ENCODE data around the gene ZBTB1.

DNA sequence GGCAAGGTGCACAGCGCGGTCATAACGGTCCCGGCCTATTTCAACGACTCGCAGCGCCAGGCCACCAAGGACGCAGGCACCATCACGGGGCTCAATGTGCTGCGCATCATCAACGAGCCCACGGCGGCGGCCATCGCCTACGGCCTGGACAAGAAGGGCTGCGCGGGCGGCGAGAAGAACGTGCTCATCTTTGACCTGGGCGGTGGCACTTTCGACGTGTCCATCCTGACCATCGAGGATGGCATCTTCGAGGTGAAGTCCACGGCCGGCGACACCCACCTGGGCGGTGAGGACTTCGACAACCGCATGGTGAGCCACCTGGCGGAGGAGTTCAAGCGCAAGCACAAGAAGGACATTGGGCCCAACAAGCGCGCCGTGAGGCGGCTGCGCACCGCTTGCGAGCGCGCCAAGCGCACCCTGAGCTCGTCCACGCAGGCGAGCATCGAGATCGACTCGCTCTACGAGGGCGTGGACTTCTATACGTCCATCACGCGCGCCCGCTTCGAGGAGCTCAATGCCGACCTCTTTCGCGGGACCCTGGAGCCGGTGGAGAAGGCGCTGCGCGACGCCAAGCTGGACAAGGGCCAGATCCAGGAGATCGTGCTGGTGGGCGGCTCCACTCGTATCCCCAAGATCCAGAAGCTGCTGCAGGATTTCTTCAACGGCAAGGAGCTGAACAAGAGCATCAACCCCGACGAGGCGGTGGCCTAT lies 36.8 kb downstream of the ZBTB1 start:
- TF ChIP-seq POLR2A (IDR thresholded peaks at IDR 0.05) (no peak), POLR2AphosphoS5 (IDR thresholded peaks at IDR 0.05) (no peak), EP300 (IDR thresholded peaks at IDR 0.05) (no peak)
- TF ChIP-seq, protein P1, sequence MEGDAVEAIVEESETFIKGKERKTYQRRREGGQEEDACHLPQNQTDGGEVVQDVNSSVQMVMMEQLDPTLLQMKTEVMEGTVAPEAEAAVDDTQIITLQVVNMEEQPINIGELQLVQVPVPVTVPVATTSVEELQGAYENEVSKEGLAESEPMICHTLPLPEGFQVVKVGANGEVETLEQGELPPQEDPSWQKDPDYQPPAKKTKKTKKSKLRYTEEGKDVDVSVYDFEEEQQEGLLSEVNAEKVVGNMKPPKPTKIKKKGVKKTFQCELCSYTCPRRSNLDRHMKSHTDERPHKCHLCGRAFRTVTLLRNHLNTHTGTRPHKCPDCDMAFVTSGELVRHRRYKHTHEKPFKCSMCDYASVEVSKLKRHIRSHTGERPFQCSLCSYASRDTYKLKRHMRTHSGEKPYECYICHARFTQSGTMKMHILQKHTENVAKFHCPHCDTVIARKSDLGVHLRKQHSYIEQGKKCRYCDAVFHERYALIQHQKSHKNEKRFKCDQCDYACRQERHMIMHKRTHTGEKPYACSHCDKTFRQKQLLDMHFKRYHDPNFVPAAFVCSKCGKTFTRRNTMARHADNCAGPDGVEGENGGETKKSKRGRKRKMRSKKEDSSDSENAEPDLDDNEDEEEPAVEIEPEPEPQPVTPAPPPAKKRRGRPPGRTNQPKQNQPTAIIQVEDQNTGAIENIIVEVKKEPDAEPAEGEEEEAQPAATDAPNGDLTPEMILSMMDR (IDR thresholded peaks at IDR 0.05) = peak in 1 of 6 experiments; percentile 5

Measured in upper lobe of left lung (tissue), 4 donors.